Loucy (cell line): ENCODE data around the gene AHCTF1.
"Not testable (repeated sequence)": the region's sequence is repeated elsewhere in the genome, so short reads cannot be mapped to it uniquely, and the experiment has no call there.

Experiments used
- EZH2phosphoT487 ChIP-seq: fragments of 200-600 bp; IDR thresholded peaks from 2 replicates; pipeline ENCODE4 v1.6.1; 2018; ENCODE audit warnings: antibody characterized with exemption, mild to moderate bottlenecking, moderate library complexity, borderline replicate concordance
- TF ChIP-seq, protein P1 (sequence below): fragments of 200-600 bp; sonication (generic); conservative IDR thresholded peaks from 2 replicates; pipeline ENCODE4 v1.5.1; 2014; ENCODE audit warnings: mild to moderate bottlenecking, antibody characterized with exemption, low read length

DNA sequence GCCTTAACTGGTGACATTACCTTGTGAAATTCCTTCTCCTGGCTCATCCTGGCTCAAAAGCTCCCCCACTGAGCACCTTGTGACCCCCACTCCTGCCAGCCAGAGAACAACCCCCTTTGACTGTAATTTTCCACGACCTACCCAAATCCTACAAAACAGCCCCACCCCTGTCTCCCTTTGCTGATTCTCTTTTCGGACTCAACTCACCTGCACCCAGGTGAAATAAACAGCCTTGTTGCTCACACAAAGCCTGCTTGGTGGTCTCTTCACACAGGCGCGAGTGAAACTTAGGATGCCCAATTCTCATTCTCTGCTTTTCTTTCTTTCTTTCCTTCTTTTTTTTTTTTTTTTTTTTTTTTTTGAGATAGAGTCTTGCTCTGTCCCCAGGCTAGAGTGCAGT lies 118.4 kb downstream of the AHCTF1 start:
- TF ChIP-seq, protein P1, sequence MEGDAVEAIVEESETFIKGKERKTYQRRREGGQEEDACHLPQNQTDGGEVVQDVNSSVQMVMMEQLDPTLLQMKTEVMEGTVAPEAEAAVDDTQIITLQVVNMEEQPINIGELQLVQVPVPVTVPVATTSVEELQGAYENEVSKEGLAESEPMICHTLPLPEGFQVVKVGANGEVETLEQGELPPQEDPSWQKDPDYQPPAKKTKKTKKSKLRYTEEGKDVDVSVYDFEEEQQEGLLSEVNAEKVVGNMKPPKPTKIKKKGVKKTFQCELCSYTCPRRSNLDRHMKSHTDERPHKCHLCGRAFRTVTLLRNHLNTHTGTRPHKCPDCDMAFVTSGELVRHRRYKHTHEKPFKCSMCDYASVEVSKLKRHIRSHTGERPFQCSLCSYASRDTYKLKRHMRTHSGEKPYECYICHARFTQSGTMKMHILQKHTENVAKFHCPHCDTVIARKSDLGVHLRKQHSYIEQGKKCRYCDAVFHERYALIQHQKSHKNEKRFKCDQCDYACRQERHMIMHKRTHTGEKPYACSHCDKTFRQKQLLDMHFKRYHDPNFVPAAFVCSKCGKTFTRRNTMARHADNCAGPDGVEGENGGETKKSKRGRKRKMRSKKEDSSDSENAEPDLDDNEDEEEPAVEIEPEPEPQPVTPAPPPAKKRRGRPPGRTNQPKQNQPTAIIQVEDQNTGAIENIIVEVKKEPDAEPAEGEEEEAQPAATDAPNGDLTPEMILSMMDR, result not testable (repeated sequence)
- TF ChIP-seq EZH2phosphoT487, result not testable (repeated sequence)
